WTC11 (cell line): ENCODE results near the gene SETD2. TPM values are rescaled to one million over a fixed set of nuclear protein-coding genes. Genes with fewer than 3 reads are reported as not detected.

Experiments
- ATAC-seq: fragments of 200-7000 bp; cut with Tn5 transposase; 2 replicates; pipeline ENCODE4 v1.10.0; 2021; ENCODE audit warnings: mild to moderate bottlenecking, moderate library complexity
- CTCF ChIA-PET: fragments of 300-600 bp; sonication (Branson Sonifier 250); formaldehyde crosslinking; loops from one replicate; lab custom pipeline; 2021; ENCODE audit warnings: antibody characterized with exemption; lab: Charles Lee
- POLR2A ChIA-PET: fragments of 350-600 bp; sonication (Branson Sonifier 250); formaldehyde crosslinking; loops from one replicate; lab custom pipeline; 2021; ENCODE audit warnings: antibody characterized with exemption; lab: Charles Lee
- DNase-seq: peaks from one replicate; pipeline ENCODE4 v3.0.0; 2021; ENCODE audit warnings: low spot score
- H3K27ac Mint-ChIP-seq: 2 replicates; pipeline ENCODE4 v1.8.0; 2021; ENCODE audit warnings: mixed read lengths
- H3K27me3 Mint-ChIP-seq: 2 replicates; pipeline ENCODE4 v1.8.0; 2021; ENCODE audit warnings: low read depth, mild to moderate bottlenecking, moderate library complexity, mixed read lengths
- H3K36me3 Mint-ChIP-seq: 2 replicates; pipeline ENCODE4 v1.8.0; 2021; ENCODE audit warnings: mixed read lengths
- H3K4me1 Mint-ChIP-seq: 2 replicates; pipeline ENCODE4 v1.8.0; 2022; ENCODE audit warnings: mixed read lengths
- H3K4me3 Mint-ChIP-seq: 2 replicates; pipeline ENCODE4 v1.8.0; 2021; ENCODE audit warnings: mild to moderate bottlenecking, moderate library complexity, mixed read lengths
- H3K9me3 Mint-ChIP-seq: 2 replicates; pipeline ENCODE4 v1.8.0; 2021; ENCODE audit warnings: mixed read lengths
- CREB1 ChIP-seq: sonication (generic); formaldehyde crosslinking; IDR thresholded peaks from 2 replicates; pipeline ENCODE4 v1.8.0; 2023; ENCODE audit warnings: mild to moderate bottlenecking, missing genetic modification reagents
- EMX1 ChIP-seq: fragments of 250-450 bp; sonication (Bioruptor Pico); IDR thresholded peaks from 2 replicates; pipeline ENCODE4 v1.8.0; 2021; ENCODE audit warnings: mild to moderate bottlenecking
- FOXK1 ChIP-seq: sonication (generic); formaldehyde crosslinking; IDR thresholded peaks from 2 replicates; pipeline ENCODE4 v1.8.0; 2022; ENCODE audit warnings: mild to moderate bottlenecking, moderate library complexity, missing genetic modification reagents
- HMGA2 ChIP-seq: fragments of 250-450 bp; sonication (Bioruptor Pico); IDR thresholded peaks from 2 replicates; pipeline ENCODE4 v1.4.0; 2021; ENCODE audit warnings: mild to moderate bottlenecking, moderate library complexity
- IRF2 ChIP-seq: sonication (generic); formaldehyde crosslinking; IDR thresholded peaks from 2 replicates; pipeline ENCODE4 v1.8.0; 2022; ENCODE audit warnings: low read depth, missing genetic modification reagents, borderline replicate concordance
- JAZF1 ChIP-seq: fragments of 250-450 bp; sonication (Bioruptor Pico); IDR thresholded peaks from 2 replicates; pipeline ENCODE4 v1.9.0; 2021; ENCODE audit warnings: moderate library complexity, mild to moderate bottlenecking, inconsistent platforms
- MYBL2 ChIP-seq: sonication (generic); formaldehyde crosslinking; IDR thresholded peaks from 2 replicates; pipeline ENCODE4 v1.8.1; 2023; ENCODE audit warnings: mild to moderate bottlenecking, moderate library complexity, missing genetic modification reagents
- NFYB ChIP-seq: sonication (generic); formaldehyde crosslinking; conservative IDR thresholded peaks from 2 replicates; pipeline ENCODE4 v1.8.0; 2022; ENCODE audit warnings: low read depth, missing genetic modification reagents
- OVOL2 ChIP-seq: fragments of 250-450 bp; sonication (Bioruptor Pico); IDR thresholded peaks from 2 replicates; pipeline ENCODE4 v1.9.0; 2021; ENCODE audit warnings: mild to moderate bottlenecking, borderline replicate concordance
- PRRX2 ChIP-seq: fragments of 250-450 bp; sonication (Bioruptor Pico); IDR thresholded peaks from 2 replicates; pipeline ENCODE4 v1.8.0; 2021; ENCODE audit warnings: mild to moderate bottlenecking
- TEAD1 ChIP-seq: sonication (generic); formaldehyde crosslinking; IDR thresholded peaks from 2 replicates; pipeline ENCODE4 v1.8.0; 2022; ENCODE audit warnings: mild to moderate bottlenecking, missing genetic modification reagents
- ZNF396 ChIP-seq: fragments of 250-450 bp; sonication (Bioruptor Pico); IDR thresholded peaks from 2 replicates; pipeline ENCODE4 v1.8.0; 2021; ENCODE audit warnings: mild to moderate bottlenecking, moderate library complexity, borderline replicate concordance
- ZNF423 ChIP-seq: fragments of 250-450 bp; sonication (Bioruptor Pico); IDR thresholded peaks from 2 replicates; pipeline ENCODE4 v2.1.2; 2022; ENCODE audit warnings: mild to moderate bottlenecking, moderate library complexity
- total RNA-seq: library from RNA; stranded (reverse); gene quantifications from 3 replicates; pipeline ENCODE4 v1.2.3, GENCODE V29; 2021
- TF ChIP-seq, protein P1 (sequence below): sonication (generic); formaldehyde crosslinking; IDR thresholded peaks from 2 replicates; pipeline ENCODE4 v1.8.1; 2023; ENCODE audit warnings: mild to moderate bottlenecking, missing genetic modification reagents, moderate library complexity
- TF ChIP-seq, protein P2 (sequence below): sonication (generic); formaldehyde crosslinking; IDR thresholded peaks from 2 replicates; pipeline ENCODE4 v1.8.1; 2023; ENCODE audit warnings: mild to moderate bottlenecking, missing genetic modification reagents
- TF ChIP-seq, protein P3 (sequence below): sonication (generic); formaldehyde crosslinking; IDR thresholded peaks from 2 replicates; pipeline ENCODE4 v1.8.0; 2023; ENCODE audit warnings: mild to moderate bottlenecking, missing genetic modification reagents
- TF ChIP-seq, protein P4 (sequence below): fragments of 200-600 bp; IDR thresholded peaks from 2 replicates; pipeline ENCODE4 v1.8.0; 2022; ENCODE audit warnings: antibody characterized with exemption
- TF ChIP-seq, protein P5 (sequence below): sonication (generic); formaldehyde crosslinking; IDR thresholded peaks from 2 replicates; pipeline ENCODE4 v1.8.1; 2022; ENCODE audit warnings: missing genetic modification reagents, borderline replicate concordance
- TF ChIP-seq, protein P6 (sequence below): sonication (generic); formaldehyde crosslinking; IDR thresholded peaks from 2 replicates; pipeline ENCODE4 v1.8.1; 2022; ENCODE audit warnings: mild to moderate bottlenecking, moderate library complexity, missing genetic modification reagents
- TF ChIP-seq, protein P7 (sequence below): sonication (generic); formaldehyde crosslinking; IDR thresholded peaks from 2 replicates; pipeline ENCODE4 v1.8.0; 2022; ENCODE audit warnings: mild to moderate bottlenecking, missing genetic modification reagents

The SETD2 gene
- total RNA-seq, 1 experiment from 2014 or later, result 39.8 TPM

DNA sequence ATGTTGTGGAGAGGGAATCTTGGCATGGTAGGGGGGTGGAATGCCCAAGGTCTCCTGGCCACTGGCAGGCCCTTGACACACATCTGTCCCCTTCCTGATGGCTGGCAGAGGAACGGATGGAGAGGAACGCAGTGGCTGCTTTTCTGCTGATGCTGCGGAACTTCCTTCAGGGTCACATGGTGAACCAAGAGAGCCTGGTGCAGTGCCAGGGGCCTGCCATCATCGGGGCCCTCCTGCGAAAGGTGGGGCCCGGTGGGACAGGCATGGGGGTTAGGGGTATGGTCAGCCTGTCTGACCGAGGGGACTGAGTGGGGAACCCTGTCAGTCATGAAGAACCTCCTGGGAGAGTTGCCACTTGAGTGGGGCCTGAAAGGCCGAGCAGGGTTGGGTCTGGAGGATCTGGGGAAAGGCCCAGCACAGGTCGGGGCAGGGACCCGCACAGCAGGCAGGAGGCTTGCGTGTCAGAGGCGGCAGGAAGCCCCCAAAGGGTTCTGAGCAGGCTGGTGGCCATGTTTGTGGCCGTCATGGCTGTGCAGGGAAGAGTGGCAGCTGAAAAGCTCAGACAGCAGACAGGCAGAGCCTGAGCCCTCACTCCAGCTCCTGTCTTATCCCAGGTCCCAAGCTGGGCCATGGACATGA, 166.3 kb downstream of the SETD2 start:
- Mint-ChIP-seq H3K27ac (no peak overlapping the region), H3K27me3 (no peaks in the 10 kb centered on the region), H3K4me1 (peaks cover 3% of the 10 kb centered on the region), H3K9me3 (no peaks in the 10 kb centered on the region), H3K4me3 (no peak overlapping the region), H3K36me3 (peaks cover 6% of the 10 kb centered on the region; the same call in 1 of the 2 replicates)
- DNase-seq, result no peak
- no peak for TF ChIP-seq TEAD1 (CRISPR knock-in tag)
- TF ChIP-seq FOXK1 (CRISPR knock-in tag), result no peak
- no peak for TF ChIP-seq ZNF423
- no peak for TF ChIP-seq EMX1 (CRISPR knock-in tag)
- TF ChIP-seq, protein P1, sequence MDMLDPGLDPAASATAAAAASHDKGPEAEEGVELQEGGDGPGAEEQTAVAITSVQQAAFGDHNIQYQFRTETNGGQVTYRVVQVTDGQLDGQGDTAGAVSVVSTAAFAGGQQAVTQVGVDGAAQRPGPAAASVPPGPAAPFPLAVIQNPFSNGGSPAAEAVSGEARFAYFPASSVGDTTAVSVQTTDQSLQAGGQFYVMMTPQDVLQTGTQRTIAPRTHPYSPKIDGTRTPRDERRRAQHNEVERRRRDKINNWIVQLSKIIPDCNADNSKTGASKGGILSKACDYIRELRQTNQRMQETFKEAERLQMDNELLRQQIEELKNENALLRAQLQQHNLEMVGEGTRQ, result no peak
- TF ChIP-seq, protein P2, sequence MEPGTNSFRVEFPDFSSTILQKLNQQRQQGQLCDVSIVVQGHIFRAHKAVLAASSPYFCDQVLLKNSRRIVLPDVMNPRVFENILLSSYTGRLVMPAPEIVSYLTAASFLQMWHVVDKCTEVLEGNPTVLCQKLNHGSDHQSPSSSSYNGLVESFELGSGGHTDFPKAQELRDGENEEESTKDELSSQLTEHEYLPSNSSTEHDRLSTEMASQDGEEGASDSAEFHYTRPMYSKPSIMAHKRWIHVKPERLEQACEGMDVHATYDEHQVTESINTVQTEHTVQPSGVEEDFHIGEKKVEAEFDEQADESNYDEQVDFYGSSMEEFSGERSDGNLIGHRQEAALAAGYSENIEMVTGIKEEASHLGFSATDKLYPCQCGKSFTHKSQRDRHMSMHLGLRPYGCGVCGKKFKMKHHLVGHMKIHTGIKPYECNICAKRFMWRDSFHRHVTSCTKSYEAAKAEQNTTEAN (CRISPR knock-in tag), result no peak
- TF ChIP-seq, protein P3, sequence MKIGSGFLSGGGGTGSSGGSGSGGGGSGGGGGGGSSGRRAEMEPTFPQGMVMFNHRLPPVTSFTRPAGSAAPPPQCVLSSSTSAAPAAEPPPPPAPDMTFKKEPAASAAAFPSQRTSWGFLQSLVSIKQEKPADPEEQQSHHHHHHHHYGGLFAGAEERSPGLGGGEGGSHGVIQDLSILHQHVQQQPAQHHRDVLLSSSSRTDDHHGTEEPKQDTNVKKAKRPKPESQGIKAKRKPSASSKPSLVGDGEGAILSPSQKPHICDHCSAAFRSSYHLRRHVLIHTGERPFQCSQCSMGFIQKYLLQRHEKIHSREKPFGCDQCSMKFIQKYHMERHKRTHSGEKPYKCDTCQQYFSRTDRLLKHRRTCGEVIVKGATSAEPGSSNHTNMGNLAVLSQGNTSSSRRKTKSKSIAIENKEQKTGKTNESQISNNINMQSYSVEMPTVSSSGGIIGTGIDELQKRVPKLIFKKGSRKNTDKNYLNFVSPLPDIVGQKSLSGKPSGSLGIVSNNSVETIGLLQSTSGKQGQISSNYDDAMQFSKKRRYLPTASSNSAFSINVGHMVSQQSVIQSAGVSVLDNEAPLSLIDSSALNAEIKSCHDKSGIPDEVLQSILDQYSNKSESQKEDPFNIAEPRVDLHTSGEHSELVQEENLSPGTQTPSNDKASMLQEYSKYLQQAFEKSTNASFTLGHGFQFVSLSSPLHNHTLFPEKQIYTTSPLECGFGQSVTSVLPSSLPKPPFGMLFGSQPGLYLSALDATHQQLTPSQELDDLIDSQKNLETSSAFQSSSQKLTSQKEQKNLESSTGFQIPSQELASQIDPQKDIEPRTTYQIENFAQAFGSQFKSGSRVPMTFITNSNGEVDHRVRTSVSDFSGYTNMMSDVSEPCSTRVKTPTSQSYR, result no peak
- TF ChIP-seq, protein P4, sequence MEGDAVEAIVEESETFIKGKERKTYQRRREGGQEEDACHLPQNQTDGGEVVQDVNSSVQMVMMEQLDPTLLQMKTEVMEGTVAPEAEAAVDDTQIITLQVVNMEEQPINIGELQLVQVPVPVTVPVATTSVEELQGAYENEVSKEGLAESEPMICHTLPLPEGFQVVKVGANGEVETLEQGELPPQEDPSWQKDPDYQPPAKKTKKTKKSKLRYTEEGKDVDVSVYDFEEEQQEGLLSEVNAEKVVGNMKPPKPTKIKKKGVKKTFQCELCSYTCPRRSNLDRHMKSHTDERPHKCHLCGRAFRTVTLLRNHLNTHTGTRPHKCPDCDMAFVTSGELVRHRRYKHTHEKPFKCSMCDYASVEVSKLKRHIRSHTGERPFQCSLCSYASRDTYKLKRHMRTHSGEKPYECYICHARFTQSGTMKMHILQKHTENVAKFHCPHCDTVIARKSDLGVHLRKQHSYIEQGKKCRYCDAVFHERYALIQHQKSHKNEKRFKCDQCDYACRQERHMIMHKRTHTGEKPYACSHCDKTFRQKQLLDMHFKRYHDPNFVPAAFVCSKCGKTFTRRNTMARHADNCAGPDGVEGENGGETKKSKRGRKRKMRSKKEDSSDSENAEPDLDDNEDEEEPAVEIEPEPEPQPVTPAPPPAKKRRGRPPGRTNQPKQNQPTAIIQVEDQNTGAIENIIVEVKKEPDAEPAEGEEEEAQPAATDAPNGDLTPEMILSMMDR, result no peak
- TF ChIP-seq HMGA2 (CRISPR knock-in tag), result no peak
- TF ChIP-seq IRF2 (CRISPR knock-in tag), result no peak
- TF ChIP-seq JAZF1 (CRISPR knock-in tag), result no peak
- TF ChIP-seq MYBL2 (CRISPR knock-in tag), result no peak
- TF ChIP-seq CREB1 (CRISPR knock-in tag), result no peak
- TF ChIP-seq ZNF396 (CRISPR knock-in tag), result no peak
- TF ChIP-seq NFYB, result no peak
- TF ChIP-seq, protein P5, sequence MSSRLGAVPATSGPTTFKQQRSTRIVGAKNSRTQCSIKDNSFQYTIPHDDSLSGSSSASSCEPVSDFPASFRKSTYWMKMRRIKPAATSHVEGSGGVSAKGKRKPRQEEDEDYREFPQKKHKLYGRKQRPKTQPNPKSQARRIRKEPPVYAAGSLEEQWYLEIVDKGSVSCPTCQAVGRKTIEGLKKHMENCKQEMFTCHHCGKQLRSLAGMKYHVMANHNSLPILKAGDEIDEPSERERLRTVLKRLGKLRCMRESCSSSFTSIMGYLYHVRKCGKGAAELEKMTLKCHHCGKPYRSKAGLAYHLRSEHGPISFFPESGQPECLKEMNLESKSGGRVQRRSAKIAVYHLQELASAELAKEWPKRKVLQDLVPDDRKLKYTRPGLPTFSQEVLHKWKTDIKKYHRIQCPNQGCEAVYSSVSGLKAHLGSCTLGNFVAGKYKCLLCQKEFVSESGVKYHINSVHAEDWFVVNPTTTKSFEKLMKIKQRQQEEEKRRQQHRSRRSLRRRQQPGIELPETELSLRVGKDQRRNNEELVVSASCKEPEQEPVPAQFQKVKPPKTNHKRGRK (CRISPR knock-in tag), result no peak
- TF ChIP-seq, protein P6, sequence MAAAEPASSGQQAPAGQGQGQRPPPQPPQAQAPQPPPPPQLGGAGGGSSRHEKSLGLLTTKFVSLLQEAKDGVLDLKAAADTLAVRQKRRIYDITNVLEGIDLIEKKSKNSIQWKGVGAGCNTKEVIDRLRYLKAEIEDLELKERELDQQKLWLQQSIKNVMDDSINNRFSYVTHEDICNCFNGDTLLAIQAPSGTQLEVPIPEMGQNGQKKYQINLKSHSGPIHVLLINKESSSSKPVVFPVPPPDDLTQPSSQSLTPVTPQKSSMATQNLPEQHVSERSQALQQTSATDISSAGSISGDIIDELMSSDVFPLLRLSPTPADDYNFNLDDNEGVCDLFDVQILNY (CRISPR knock-in tag), result no peak
- TF ChIP-seq, protein P7, sequence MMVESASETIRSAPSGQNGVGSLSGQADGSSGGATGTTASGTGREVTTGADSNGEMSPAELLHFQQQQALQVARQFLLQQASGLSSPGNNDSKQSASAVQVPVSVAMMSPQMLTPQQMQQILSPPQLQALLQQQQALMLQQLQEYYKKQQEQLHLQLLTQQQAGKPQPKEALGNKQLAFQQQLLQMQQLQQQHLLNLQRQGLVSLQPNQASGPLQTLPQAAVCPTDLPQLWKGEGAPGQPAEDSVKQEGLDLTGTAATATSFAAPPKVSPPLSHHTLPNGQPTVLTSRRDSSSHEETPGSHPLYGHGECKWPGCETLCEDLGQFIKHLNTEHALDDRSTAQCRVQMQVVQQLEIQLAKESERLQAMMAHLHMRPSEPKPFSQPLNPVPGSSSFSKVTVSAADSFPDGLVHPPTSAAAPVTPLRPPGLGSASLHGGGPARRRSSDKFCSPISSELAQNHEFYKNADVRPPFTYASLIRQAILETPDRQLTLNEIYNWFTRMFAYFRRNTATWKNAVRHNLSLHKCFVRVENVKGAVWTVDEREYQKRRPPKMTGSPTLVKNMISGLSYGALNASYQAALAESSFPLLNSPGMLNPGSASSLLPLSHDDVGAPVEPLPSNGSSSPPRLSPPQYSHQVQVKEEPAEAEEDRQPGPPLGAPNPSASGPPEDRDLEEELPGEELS, result no peak
- no peak for TF ChIP-seq OVOL2
- no peak for TF ChIP-seq PRRX2 (CRISPR knock-in tag)
- ChIA-PET CTCF (interaction anchor here (0.9 to 4.0 kb wide), 16 partner anchors 10 to 383 kb away, joined by 3 to 59 read pairs (median 6); partner anchors contain the start of genes CCDC12 and PTPN23), POLR2A (interaction anchor here (0.6 to 1.2 kb wide), 3 partner anchors 16 to 146 kb away, joined by 3 read pairs; no protein-coding TSS in a partner anchor)
- no peak for ATAC-seq
